GM19099 (cell line): Measurements from ENCODE around the gene OCRL.

Experiments used
- POLR2A ChIP-seq: IDR thresholded peaks from 3 replicates; pipeline ENCODE4 v1.6.1; 2011; ENCODE audit warnings: low read depth; ENCODE audit not compliant: insufficient read length; ENCODE audit errors: extremely low read depth

Gene OCRL

GRCh38 chrX:129637217-129638109 is 97.4 kb downstream of the OCRL start:
- TF ChIP-seq POLR2A: no peak

- TF ChIP-seq POLR2A: no peak
These were observed 98.9 kb downstream of the OCRL start for GRCh38 chrX:129638917-129639316.

GRCh38 chrX:129640737-129641136 is 100.7 kb downstream of the OCRL start:
- TF ChIP-seq POLR2A: no peak

- TF ChIP-seq POLR2A: no peak
These were observed 101.4 kb downstream of the OCRL start for GRCh38 chrX:129641469-129641868.

GRCh38 chrX:129641941-129642340 is 101.9 kb downstream of the OCRL start:
- no peak for TF ChIP-seq POLR2A
